PC-9 (cell line): ENCODE data around the gene PRKAR2B.

Experiments
- CTCF ChIP-seq: fragments of 200-600 bp; sonication (generic); conservative IDR thresholded peaks from 2 replicates; pipeline ENCODE4 v1.6.1; 2017; ENCODE audit warnings: mixed run types, antibody characterized with exemption, mild to moderate bottlenecking, moderate library complexity
- EZH2 ChIP-seq: fragments of 200-600 bp; sonication (generic); IDR thresholded peaks from 2 replicates; pipeline ENCODE4 v1.8.0; 2017; ENCODE audit warnings: antibody characterized with exemption, low read depth

GRCh38 chr7:107150375-107151073 lies 106.0 kb downstream of the PRKAR2B start:
- peak; percentile 87 for TF ChIP-seq CTCF
- TF ChIP-seq EZH2: no peak
